GM10266 (cell line): ENCODE results near the gene GPR26.

Experiments
- DNase-seq: peaks from one replicate; pipeline ENCODE4 v3.0.0; 2012; ENCODE audit errors: extremely low spot score
- CTCF ChIP-seq: IDR thresholded peaks from 2 replicates; pipeline ENCODE4 v1.5.1; 2012; ENCODE audit warnings: mild to moderate bottlenecking, low read depth; ENCODE audit not compliant: control insufficient read depth, insufficient read depth; ENCODE audit errors: missing control alignments

Gene GPR26

DNA sequence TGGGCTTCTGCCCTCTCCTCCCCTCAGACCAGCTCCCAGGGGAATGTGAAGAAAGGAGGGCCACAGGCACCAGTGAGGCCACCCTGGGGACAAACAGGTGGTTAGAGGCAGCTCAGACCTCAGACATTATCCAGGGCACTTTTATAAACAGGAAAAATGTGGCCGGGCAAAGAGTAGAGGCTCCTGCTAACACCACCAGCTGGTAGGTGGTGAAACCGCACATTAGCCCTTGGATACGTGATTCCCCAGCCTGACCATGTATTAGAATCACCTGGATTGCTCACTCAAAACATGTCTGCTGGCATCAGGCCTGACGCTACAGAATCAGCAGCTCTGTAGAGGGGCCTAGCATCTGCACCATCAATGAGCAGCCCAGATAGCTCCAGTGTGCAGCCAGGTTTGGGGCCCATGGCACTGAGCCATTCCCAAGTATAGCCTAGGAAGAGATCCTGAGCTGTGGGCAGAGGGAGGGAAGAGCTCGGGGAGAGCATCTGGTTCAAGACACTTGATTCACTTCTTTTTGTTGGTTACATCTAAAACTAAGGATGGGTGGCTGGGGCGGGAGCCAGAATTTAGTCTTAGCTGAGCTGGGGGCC, 37.1 kb downstream of the GPR26 start:
- TF ChIP-seq CTCF, result no peak
- no peak for DNase-seq

DNA sequence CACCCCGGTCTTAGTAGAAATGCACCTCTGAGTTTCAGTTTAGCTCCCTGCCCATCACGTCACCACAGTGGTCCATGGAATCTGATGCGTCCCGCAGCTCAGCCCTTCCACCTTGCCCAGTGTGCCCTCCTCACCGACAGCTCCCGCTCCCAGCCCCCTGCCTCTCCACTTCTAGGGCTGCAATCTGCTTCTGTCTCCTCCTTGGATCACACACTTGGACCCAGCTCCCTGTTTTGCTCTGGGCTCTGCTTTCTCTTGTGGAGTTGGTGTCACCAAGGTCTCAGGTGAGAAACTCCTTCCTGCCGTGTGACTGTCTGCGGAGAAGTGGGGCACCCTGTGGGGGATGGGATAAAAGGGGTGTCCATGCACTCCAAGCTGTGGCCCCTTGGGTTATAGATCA, 37.9 kb downstream of the GPR26 start:
- no peak for TF ChIP-seq CTCF
- DNase-seq, result no peak

- DNase-seq, result no peak
- no peak for TF ChIP-seq CTCF
Observed at GRCh38 chr10:123704812-123705211, 38.7 kb downstream of the GPR26 start.

GRCh38 chr10:123706236-123706635, 40.1 kb downstream of the GPR26 start:
- no peak for DNase-seq
- TF ChIP-seq CTCF, result no peak

DNA sequence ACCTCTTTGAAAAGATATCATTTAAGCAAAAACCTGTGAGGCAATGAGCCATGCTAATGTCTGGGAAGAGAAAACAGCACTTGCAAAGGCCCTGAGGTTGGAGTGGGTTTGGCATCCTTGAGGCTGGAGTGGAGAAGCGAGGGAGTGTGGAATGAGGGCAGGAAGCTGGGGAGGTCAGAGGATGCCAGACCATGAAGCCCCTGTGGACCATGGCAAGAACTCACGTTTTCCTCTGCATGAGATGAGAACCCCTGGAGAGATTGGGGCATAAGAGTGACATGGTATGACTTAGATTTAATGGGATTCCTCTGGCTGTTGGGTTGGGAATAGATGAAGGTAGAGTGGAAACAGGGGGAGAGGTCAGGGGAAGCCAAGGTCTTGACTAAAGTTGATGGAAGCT, 49.4 kb downstream of the GPR26 start:
- TF ChIP-seq CTCF, result no peak
- no peak for DNase-seq

- TF ChIP-seq CTCF, result no peak
- no peak for DNase-seq
Observed at GRCh38 chr10:123717336-123717735, 51.2 kb downstream of the GPR26 start.

- no peak for TF ChIP-seq CTCF
- no peak for DNase-seq
Observed at GRCh38 chr10:123718544-123719060, 52.4 kb downstream of the GPR26 start.
